ENCODE results near the gene FAM43A. TPM values are rescaled to one million over a fixed set of nuclear protein-coding genes. Genes with fewer than 3 reads are reported as not detected.

Gene FAM43A
- total RNA-seq, 1 donor from 2014 or later = 33.9 TPM

DNA sequence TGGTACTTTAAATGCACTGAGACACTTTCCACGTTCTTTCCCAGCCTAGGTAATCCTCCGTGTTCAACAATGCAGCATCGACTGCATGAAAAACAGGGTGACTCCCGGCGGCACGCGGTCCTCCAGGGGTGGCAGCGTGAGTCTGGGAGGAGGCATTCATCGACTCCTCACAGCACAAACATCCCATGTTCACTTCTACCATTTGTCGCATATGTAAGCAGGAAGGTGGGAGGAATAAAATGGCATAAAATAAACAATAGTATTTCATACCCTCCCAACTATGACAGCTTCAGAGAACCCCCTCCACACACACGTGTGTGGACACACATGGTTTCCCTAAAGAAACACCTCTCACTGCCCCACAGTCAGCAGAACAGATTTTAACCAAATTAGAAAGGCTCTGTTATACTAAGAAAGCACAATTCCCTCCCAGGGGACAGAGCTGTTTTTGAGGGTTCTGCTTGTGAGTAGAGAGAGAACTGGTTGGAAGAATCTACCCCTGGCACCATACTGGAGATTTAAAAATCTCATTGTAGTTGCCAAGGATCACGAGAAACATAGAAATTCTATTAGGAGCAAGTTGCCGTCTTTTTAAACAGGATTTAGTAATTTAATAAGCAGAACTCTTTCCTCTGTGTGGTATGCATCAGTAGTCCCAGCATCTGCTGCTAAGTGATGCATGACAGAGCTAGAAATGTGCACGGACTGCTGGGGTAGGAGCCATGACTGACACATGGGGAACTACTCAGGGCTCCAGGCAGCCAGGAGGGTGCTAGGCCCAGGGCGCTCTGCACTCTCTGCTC lies 6.0 kb downstream of the FAM43A start:
- DNase-seq (ENCODE audit: low spot score) = no peak
- intact Hi-C loops (cut with DNase I) = no loop called here

DNA sequence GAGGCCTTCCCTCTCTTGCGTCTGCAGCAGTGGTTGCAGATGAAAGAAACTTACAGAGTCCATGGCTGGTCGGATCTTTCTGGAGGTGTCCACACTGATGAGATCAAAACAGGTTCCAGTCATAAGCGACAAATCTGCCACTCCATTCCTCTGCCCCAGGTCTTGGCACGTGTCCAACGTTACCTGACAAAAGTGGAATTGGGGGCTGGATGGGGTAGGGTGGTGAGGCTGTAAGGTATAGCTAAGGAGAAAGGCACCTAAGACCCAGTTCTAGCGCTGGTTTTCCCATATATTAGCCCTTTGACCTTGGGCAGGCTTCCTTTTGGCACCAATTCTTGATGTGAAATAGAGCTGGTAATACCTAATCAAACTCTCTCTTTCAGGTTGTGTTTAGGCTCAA lies 11.0 kb downstream of the FAM43A start:
- peak; percentile 49 for DNase-seq (ENCODE audit: low spot score)
- intact Hi-C loops (cut with DNase I) = no loop called here

DNA sequence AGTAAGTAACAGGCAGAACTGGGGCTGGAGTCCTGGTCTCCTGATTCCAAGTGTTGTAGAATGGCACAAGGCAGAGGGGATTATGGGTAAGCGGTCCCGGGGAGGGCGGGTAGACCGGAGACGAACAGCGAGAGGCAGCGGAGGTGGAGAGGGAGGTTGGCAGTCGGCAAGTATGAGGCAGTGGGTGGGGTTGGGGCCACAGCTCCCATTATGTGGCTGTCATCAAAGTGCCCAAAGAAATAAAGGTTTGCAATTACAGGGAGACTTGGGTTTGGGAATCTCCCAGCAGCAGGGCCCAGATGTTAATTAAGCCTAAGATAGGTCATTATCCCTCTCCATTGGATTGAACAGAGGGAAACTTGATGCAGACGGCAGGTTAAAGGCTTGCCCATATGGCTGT lies 16.9 kb downstream of the FAM43A start:
- intact Hi-C loops (cut with DNase I) = no loop called here
- no peak for DNase-seq (ENCODE audit: low spot score)

DNA sequence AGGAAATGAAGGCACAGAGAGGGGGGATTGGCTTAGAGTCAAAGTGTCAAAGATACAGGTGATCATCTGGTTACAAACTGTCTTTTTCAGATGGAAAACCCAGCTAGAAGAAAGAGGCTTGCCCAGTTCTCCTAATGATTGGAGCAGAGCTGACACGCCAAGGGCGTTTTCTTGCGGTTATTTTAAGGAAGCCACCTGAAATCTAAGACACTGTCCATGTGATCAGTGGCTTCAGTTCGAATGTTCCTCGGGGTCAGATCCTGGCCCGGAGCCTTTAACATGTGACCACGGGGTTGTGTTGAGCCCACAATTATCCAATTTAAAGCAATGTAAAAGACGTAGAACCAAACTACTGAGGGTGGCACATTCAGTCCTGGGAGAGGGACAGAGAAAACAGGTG lies 19.5 kb downstream of the FAM43A start:
- DNase-seq (ENCODE audit: low spot score) = no peak
- intact Hi-C loops (cut with DNase I) = no loop called here

DNA sequence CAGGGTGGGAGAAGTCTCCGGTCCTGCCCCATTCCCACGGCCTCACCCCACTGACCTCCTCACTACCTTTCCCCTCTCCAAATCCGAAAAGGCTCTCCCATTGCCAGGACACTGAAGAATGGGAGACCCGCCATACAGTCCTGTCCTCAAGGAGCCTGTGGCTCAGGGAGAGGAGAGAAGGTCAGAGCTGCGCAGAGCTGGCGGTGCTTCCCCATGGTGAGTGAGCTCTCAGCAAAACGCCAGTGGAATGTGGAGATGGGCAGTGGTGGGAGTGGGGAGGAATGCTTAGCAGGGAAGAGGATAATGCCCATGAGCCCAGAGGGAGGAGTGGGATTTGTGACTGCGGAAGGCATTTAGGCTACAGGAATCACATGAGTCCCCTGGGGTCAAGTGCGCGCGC lies 20.1 kb downstream of the FAM43A start:
- DNase-seq (ENCODE audit: low spot score) = no peak
- intact Hi-C loops (cut with DNase I) = no loop called here

DNA sequence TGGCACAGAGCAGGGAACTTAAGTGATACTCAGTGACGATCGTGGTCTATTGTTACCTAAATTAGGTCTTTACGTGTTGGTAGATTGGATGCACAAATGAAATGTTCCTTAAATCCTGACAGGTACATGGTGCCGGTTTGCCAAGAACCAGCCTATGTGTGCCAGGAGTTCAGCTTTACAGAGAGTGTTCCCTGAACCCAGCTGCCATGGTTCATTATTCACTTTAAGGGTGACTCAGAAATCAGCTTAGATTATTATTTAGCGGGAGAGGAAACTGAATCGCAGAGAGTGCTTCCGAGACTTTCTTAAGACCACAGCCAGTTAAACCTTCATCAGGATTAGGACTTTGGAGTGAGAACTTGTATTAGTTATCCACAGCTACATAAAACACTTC lies 21.5 kb downstream of the FAM43A start:
- no peak for DNase-seq (ENCODE audit: low spot score)
- intact Hi-C loops (cut with DNase I) = no loop called here

DNA sequence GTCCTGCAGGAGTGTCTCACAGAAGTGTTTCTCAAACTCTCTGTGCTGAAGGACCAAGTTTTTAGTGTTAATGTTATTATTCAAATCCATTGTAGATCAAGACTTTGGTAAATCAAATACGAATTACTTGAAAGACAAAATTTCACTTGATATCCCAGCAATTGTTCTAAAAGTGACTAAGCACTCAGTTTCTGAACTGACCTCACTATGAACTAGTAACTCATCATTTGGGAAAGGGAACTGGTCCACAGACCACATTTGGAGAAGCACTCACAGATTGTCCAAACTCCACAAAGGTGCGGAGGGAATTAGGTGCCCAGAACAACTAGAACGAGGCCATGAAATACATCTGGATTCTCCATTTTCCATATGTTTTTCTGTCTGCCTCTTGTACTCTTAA lies 25.6 kb downstream of the FAM43A start:
- DNase-seq (ENCODE audit: low spot score) = no peak
- intact Hi-C loops (cut with DNase I) = no loop called here

DNA sequence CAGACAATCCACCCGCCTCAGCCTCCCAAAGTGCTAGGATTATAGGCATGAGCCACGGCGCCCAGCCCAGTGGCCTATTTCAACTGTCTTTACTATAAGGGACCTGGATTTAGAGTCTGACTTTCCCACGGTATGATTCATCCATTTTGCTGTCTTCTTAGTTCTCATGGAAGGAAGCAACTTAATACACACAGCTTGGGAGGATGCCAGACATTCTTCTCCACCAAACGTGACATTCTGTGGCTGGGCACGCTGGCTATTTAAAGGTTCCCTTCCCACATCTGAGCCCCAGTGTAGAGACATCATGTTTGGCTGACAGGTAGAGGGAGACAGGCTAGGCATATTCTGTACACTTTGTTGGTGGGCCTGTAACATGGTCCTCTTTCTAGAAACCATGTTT lies 26.2 kb downstream of the FAM43A start:
- DNase-seq (ENCODE audit: low spot score) = no peak
- intact Hi-C loops (cut with DNase I) = loop anchor here (1.0 kb wide), 1 partner anchor 24 kb away; no protein-coding TSS in a partner anchor

DNA sequence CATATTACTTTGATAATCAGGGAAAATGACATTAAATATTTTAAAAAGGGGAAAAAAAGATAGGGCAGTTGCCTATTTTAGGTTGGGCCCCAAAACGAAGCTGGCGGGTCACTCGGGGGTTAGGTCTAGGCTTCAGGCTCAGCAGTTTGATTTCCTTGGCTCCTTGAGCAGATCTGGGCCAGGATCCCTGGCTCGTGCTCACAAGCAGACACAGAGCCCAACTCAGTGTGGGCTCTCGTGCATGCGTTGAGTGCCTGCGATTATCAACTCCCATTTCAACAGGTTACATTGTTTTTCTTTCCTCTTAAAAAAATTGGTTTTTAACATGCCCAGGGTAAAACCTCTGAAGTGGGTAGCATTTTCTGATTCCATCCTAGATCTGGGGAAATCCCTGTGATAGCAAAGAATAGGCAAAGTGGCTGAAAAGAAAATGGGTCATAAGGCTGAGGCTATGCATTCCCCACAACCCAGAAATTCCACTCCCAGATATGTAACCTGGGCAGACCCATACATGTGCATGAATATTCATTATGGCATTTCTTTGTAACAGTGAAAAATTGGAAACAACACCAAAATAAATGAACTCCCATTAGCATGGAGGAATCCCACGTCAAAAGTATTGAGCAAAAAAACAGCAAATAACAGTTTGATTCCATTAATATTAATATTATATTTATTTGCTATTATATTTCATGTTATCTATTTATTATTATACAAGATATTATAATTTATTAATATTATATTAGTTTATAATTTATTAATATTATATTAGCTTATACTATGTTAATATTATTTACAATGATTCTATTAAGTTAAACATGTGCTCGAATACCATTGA lies 27.8 kb downstream of the FAM43A start:
- intact Hi-C loops (cut with DNase I) = no loop called here
- no peak for DNase-seq (ENCODE audit: low spot score)

DNA sequence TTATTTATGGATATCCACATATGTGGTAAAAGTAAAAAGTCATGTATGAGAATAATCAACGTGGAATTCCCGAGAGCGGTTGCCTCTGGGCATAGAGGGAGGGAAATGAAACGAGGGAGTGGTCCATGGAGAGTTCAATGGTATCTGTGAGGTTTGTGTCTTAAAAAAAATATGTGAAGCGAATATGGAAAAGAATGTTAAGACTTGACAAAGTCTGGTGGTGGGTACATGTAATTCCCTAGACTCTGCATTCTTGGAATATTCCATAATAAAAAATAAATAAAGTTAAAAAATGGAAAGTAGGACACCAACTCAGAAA lies 28.4 kb downstream of the FAM43A start:
- DNase-seq (ENCODE audit: low spot score) = no peak
- intact Hi-C loops (cut with DNase I) = no loop called here

DNA sequence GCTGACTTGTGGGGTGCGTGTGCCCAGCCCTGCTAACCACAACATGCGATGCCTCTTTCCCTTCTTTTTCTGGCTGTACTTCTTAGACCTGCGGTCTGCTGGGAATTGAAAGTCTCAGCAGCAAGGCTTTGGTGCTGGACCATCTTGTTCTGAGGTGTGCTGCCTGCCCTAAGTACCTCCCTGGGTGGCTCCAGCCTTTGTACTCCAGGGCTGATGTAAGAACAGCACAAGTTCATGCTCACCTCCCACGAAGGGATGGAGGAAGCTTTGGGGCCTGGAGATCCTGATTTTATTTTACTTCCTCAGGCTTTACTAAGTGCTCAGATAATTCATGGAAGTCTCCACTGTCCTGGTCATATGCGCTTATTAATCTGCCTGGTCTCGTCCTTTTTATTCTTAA lies 28.9 kb downstream of the FAM43A start:
- DNase-seq (ENCODE audit: low spot score) = no peak
- intact Hi-C loops (cut with DNase I) = no loop called here

DNA sequence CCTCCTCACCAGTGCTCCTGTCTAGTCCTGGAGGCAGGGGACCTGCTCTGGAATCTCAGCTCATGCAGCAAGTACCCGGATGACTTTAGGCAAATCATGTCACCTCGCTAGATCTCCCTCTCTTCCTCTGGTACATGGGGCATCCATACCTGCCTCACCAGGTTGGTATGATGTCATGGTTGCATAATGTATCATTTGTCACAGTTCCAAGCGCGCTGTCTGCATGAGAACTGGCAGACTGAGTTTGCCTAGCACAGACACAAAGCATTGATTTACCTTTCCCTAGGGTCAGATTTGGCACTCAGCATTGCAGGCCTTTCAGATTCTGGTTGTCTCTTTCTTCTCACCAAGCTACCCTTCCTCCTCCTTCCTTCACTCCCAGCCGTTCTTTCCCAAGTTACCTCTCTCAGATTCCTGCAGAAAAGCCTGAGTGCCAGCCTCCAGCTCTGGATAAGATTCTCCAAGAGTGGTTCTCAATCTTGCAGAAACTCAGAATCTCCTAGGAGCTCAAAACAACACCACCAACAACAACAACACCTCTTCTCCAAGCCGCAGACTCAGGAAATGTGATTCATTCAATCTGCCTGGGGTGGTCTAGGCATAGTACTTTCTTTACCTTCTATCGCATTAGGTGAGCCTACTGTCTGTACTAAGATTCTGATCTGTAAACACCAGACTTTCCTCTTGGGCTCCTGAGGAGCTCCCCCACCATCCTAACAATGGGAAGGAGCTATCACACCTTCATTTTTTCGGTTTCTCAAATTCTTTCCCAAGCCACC lies 29.5 kb downstream of the FAM43A start:
- intact Hi-C loops (cut with DNase I) = no loop called here
- DNase-seq (ENCODE audit: low spot score) = no peak

DNA sequence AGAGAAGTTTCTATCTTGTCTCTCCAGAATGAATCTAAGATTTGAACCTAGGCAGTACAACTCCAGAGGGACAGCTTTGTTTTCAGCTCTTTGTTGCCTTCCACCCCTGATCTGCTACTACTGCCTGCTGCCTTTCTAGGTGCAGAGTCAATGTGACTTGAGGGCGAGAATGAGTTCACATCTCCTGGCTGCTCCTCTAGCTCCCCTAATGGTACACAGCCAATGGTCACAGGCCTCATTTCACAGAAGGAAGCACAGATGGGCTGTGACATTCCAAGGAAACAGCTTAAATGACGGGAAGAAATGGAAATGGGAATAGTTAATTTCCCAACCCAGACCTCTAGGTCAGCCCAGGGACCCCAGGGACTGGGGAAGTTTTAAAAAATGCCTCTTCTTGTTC lies 32.4 kb downstream of the FAM43A start:
- intact Hi-C loops (cut with DNase I) = no loop called here
- peak; percentile 1 for DNase-seq (ENCODE audit: low spot score)

DNA sequence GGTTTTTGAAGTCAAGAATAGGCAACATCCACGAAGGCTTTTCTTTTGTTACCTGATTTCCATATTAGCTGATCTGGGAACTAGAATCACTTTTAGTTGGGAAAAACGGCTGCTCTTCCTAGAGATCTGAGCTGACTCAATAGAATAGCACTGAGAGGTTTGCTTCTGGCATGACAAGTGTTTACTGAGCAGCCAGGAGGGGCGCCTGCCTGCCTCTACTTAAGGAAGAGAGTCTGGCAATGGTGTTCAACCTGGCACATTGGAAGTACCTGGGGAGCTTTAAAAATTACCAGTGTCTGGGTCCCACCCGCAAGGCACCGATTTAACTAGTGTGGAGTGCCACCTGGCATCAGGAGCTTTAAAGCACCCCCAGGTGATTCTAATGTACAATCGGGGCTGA lies 34.4 kb downstream of the FAM43A start:
- no peak for DNase-seq (ENCODE audit: low spot score)
- intact Hi-C loops (cut with DNase I) = no loop called here

DNA sequence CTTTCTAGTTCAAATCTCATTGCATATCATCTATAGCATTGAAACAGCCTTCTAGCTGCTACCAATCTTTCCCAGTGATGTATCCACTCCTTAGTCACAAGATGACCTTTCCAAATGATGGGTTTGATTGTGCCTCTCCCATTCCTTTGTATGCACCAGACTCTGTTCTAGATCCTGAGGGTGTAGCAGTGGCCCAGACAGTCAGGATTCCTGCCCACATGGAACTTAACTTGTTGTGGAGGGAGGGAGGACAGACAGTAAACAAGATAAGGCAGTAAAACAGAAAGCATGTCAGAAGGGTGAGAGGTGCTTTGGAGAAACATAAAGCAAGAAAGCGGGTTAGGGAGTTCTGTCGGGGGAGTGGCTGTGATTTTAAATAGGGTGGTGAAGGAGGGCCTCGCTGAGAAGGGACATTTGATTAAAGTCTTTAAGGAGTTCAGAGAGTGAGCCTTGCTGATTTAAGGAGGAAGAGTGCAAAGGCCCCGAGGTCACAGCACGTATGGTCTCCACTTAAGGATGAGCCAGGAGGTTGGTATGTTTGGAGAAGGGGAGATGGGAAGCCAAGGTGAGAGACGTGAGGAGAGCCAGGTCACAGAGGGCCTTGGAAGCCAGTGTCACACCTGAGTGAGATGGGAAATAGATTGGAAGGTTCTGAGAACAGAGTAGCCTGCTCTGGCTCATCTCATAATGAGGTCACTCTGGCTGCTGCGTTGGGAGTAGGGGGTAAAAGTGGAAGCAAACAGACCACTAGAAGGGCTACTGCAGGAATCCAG lies 38.3 kb downstream of the FAM43A start:
- intact Hi-C loops (cut with DNase I) = no loop called here

DNA sequence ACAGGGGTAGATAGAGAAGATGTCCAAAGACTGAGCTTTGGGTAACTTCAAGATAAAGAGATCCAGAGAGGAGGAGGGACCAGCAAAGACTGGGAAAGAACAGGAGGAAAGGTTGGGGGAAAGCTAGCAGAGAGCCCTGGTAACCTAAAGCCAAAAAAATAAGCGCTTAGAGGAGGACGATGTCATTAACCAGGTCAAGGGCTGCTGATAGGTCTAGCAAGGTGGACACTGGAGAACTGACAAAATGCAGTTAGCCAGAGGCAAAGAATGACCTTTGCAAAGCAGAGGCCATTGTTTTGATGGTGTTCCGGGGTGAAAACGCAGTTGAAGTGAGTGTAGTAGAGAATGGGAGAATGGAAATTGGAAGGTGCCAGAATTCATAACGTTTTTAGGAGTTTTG lies 39.7 kb downstream of the FAM43A start:
- intact Hi-C loops (cut with DNase I) = no loop called here
- peak; percentile 19 for DNase-seq (ENCODE audit: low spot score)

More for the DNA sequence above, 38.3 kb downstream of the FAM43A start:
- DNase-seq (ENCODE audit: low spot score) = peak; percentile 41

DNA sequence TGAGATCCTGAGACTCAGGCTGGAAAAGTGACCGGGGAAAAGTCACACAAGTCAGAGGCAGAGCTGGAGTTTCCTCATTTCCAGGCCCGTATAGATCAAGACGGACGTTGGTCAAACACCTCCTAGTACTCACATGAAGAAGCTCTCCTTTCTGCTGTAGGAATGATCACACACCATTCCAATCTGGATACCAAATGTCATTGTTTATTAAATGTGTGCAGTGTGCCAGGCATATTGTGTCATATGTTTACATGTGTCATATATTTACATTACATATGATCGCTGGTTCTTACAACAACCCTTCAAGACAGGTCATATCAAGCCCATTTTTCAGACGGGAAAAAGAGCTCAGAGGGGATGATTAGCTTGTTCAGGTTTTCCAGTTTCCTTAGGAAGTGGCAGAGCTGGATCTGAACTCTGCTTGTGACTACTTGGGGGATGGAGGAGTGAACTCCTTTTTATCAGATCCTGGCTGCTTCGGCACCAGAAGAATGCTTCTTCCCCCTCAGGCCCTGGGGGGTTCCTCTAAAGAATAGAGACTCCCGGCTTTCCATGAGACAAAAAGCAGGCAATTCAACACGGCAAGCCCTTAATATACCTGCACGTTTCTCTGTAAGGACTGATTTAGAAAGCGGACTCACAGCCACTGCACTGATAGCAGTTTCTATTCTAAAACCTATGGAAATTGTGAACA lies 41.9 kb downstream of the FAM43A start:
- no peak for DNase-seq (ENCODE audit: low spot score)
- intact Hi-C loops (cut with DNase I) = no loop called here

DNA sequence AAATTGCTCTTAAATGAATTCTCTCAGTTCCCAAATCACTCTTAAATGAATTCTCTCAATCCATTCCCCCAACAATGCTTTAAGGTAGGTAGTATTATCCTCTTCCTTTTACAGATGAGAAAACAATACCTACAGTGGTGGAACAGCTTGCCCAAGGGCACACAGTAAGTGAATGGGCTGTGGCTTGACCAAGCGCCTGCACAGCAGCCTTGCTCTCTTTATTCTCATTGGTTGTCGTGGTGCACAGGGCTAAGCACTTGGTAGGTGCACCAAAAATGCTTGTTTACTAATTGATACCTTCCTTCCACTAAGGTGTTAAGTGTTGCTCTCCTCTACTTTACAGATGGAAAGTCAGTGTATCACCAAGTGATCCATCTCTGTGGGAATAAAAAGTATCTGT lies 43.3 kb downstream of the FAM43A start:
- no peak for DNase-seq (ENCODE audit: low spot score)
- intact Hi-C loops (cut with DNase I) = no loop called here

DNA sequence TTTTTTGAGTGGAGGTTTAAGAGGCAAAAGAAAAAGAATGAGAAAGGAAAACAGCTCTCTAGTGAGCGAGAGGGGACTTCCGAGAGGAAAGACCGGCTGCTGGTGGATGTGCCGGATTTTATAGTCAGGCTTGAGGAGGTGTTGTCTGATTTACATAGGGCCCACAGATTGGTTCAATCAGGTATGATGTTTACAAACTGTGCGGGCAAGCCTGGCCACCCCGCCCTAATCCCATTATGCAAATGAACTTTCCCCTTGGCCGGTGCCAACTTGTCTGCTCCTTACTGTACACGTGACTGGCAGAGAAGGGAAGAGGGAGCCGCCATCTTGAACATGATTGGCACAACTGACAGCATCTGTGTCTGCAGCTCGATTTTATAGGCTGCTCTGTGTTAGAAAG lies 44.7 kb downstream of the FAM43A start:
- intact Hi-C loops (cut with DNase I) = no loop called here
- no peak for DNase-seq (ENCODE audit: low spot score)
